Measurements from ENCODE around the gene FN3K. TPM values are rescaled to one million over a fixed set of nuclear protein-coding genes. Genes with fewer than 3 reads are reported as not detected.

The FN3K gene
- total and polyA plus RNA-seq, 2 donors = 0.24 to 1.5 TPM

GRCh38 chr17:82795615-82796014 is 60.2 kb downstream of the FN3K start:
- no peak for DNase-seq (ENCODE audit: low read depth in 6 of 9, low spot score in 9 of 9)
- H3K27ac ChIP-seq (ENCODE audit: low read depth in 1 of 2, low read length in 1 of 2) = peak overlapping the region; percentile 18 to 29

DNA sequence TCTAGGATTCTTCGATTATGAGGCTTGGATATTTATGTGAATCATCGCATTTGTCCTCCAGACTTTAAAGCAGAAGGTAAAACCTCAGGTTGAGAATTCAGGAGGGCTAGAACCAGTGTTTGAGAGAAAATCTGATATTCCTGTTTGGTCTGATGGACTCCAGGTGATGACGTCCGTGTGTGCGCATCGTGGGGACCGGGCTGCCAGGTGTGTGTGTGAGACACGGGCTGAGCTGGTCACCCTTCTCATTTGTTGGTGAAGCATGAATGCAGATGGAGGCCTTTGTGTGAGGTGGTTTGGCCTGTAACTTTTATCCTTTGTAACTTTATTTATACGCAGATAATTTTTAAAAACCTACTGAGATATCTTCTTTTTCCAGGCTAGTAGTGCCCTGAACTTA is 61.6 kb downstream of the FN3K start:
- H3K4me1 ChIP-seq (ENCODE audit: control insufficient read depth in 2 of 2, insufficient read depth in 2 of 2, low read length in 2 of 2) = peaks cover 0 to 4% of the 10 kb centered on the region in 2 donors
- H3K27ac ChIP-seq (ENCODE audit: low read depth in 1 of 2, low read length in 1 of 2) = no peak overlapping the region
- DNase-seq (ENCODE audit: low read depth in 6 of 9, low spot score in 9 of 9) = no peak
- peaks cover 0 to 13% of the 10 kb centered on the region in 2 donors for H3K9me3 ChIP-seq (ENCODE audit: control insufficient read depth in 2 of 2, insufficient read depth in 1 of 2, low read length in 1 of 2)
- no peaks in the 10 kb centered on the region for H3K27me3 ChIP-seq (ENCODE audit: control insufficient read depth in 2 of 2, insufficient read depth in 1 of 2, low read length in 1 of 2)
- 97% methylated on average over 9 of the region's 9 CpGs for WGBS
- no peak overlapping the region for H3K4me3 ChIP-seq (ENCODE audit: low read length in 2 of 2)
- H3K36me3 ChIP-seq (ENCODE audit: control insufficient read depth in 2 of 2, insufficient read depth in 2 of 2, low read length in 1 of 2) = peaks cover 19 to 51% of the 10 kb centered on the region in 2 donors

More at GRCh38 chr17:82795615-82796014, 60.2 kb downstream of the FN3K start:
- peaks cover 0 to 4% of the 10 kb centered on the region in 2 donors for H3K4me1 ChIP-seq (ENCODE audit: control insufficient read depth in 2 of 2, insufficient read depth in 2 of 2, low read length in 2 of 2)
- peaks cover 17 to 49% of the 10 kb centered on the region in 2 donors for H3K36me3 ChIP-seq (ENCODE audit: control insufficient read depth in 2 of 2, insufficient read depth in 2 of 2, low read length in 1 of 2)
- no peaks in the 10 kb centered on the region for H3K27me3 ChIP-seq (ENCODE audit: control insufficient read depth in 2 of 2, insufficient read depth in 1 of 2, low read length in 1 of 2)
- H3K9me3 ChIP-seq (ENCODE audit: control insufficient read depth in 2 of 2, insufficient read depth in 1 of 2, low read length in 1 of 2) = peaks cover 0 to 4% of the 10 kb centered on the region in 2 donors
- H3K4me3 ChIP-seq (ENCODE audit: low read length in 2 of 2) = no peak overlapping the region
- 96% methylated on average over 14 of the region's 14 CpGs for WGBS

DNA sequence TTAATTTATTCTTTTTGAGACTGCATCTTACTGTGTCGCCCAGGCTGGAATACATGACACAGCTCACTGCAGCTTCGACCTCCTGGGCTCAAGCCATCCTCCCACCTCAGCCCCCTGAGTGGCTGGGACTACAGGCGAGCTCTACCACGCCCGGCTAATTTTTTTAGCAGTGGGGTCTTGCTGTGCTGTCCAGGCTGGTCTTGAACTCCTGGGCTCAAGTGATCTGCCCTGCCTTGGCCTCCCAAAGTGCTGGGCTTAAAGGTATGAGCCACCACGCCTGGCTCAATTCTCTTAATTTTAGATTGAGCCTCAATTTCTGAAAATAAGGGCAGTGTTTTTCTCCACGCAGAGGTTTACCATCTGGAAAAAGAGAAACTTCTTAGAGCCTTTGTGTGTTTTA is 63.3 kb downstream of the FN3K start:
- 98% methylated on average over 7 of the region's 7 CpGs for WGBS
- DNase-seq (ENCODE audit: low read depth in 6 of 9, low spot score in 9 of 9) = no peak
- H3K27me3 ChIP-seq (ENCODE audit: control insufficient read depth in 2 of 2, insufficient read depth in 1 of 2, low read length in 1 of 2) = no peaks in the 10 kb centered on the region
- H3K9me3 ChIP-seq (ENCODE audit: control insufficient read depth in 2 of 2, insufficient read depth in 1 of 2, low read length in 1 of 2) = peaks cover 0 to 13% of the 10 kb centered on the region in 2 donors
- H3K27ac ChIP-seq (ENCODE audit: low read depth in 1 of 2, low read length in 1 of 2) = no peak overlapping the region
- no peak overlapping the region for H3K4me3 ChIP-seq (ENCODE audit: low read length in 2 of 2)
- peaks cover 0 to 13% of the 10 kb centered on the region in 2 donors for H3K4me1 ChIP-seq (ENCODE audit: control insufficient read depth in 2 of 2, insufficient read depth in 2 of 2, low read length in 2 of 2)
- H3K36me3 ChIP-seq (ENCODE audit: control insufficient read depth in 2 of 2, insufficient read depth in 2 of 2, low read length in 1 of 2) = peaks cover 19 to 44% of the 10 kb centered on the region in 2 donors

DNA sequence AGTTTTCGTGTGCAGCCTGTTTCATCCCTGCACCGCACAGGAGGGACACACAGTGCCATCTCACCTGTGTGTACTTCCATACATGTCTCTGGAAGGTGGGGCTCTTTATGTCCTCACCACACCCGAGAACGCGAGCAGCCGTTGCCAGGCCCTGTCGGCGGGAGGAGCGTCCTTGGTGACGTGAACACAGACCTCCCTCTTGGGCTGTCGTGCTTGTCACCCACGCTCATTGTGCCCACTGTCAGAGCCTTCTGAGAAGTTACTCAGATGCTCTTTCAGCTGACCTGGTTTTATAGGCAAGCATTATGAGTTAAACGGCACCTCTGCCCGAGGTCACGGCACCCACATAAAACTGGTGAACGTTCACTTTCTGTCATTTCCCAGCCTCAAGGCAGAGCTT is 64.2 kb downstream of the FN3K start:
- Histone ChIP-seq H3K9me3 (ENCODE audit: control insufficient read depth in 2 of 2, insufficient read depth in 1 of 2, low read length in 1 of 2) (peaks cover 0 to 13% of the 10 kb centered on the region in 2 donors), H3K4me3 (ENCODE audit: low read length in 2 of 2) (no peak overlapping the region), H3K27me3 (ENCODE audit: control insufficient read depth in 2 of 2, insufficient read depth in 1 of 2, low read length in 1 of 2) (no peaks in the 10 kb centered on the region), H3K27ac (ENCODE audit: low read depth in 1 of 2, low read length in 1 of 2) (no peak overlapping the region), H3K4me1 (ENCODE audit: control insufficient read depth in 2 of 2, insufficient read depth in 2 of 2, low read length in 2 of 2) (peaks cover 0 to 18% of the 10 kb centered on the region in 2 donors), H3K36me3 (ENCODE audit: control insufficient read depth in 2 of 2, insufficient read depth in 2 of 2, low read length in 1 of 2) (peaks cover 19 to 40% of the 10 kb centered on the region in 2 donors)
- DNase-seq (ENCODE audit: low read depth in 6 of 9, low spot score in 9 of 9) = no peak
- 97% methylated on average over 16 of the region's 16 CpGs for WGBS

Other genes with a start within 250 kb of the FN3K start
- gene FOXK2, start 215.9 kb upstream of the FN3K start, total RNA-seq = 30.9 TPM
- 31.1 TPM for gene FOXK2, start 215.9 kb upstream of the FN3K start, polyA plus RNA-seq
- gene WDR45B, start 87.2 kb upstream of the FN3K start, total RNA-seq = 33.0 TPM
- gene WDR45B, start 87.2 kb upstream of the FN3K start, polyA plus RNA-seq = 67.0 TPM
- 1.7 TPM for gene RAB40B, start 36.9 kb upstream of the FN3K start, total RNA-seq
- gene RAB40B, start 36.9 kb upstream of the FN3K start, polyA plus RNA-seq = 8.4 TPM
- 12.2 TPM for gene FN3KRP, start 18.9 kb upstream of the FN3K start, total RNA-seq
- gene FN3KRP, start 18.9 kb upstream of the FN3K start, polyA plus RNA-seq = 37.6 TPM
- gene TBCD, start 16.4 kb downstream of the FN3K start, total RNA-seq = 140 TPM
- 292 TPM for gene TBCD, start 16.4 kb downstream of the FN3K start, polyA plus RNA-seq
- gene ZNF750, start 104.4 kb downstream of the FN3K start, total RNA-seq = 3.9 TPM
- 4.1 TPM for gene ZNF750, start 104.4 kb downstream of the FN3K start, polyA plus RNA-seq